Tibial nerve (tissue), 4 donors: ENCODE measurements around the gene GPC6. TPM values are rescaled to one million over a fixed set of nuclear protein-coding genes. Genes with fewer than 3 reads are reported as not detected.

Experiments used
- DNase-seq, 2 donors: peaks; one replicate each; pipeline ENCODE4 v3.0.0-alpha.2; 2019; ENCODE audit warnings: low spot score in 2 of 2
- H3K27ac ChIP-seq, 4 donors: fragments of 200-600 bp; sonication (generic) in 3 of 4; one replicate each; pipeline ENCODE4 v1.5.1; 2017 to 2019; ENCODE audit warnings: mild to moderate bottlenecking in 1 of 4
- H3K27me3 ChIP-seq, 2 donors: fragments of 200-600 bp; sonication (generic) in 1 of 2; one replicate each; pipeline versions ENCODE4 v1.5.1 to v1.6.0; 2017 to 2019
- H3K36me3 ChIP-seq, 3 donors: fragments of 200-600 bp; sonication (generic); one replicate each; pipeline ENCODE4 v1.5.1; 2018 to 2019
- H3K4me1 ChIP-seq, 4 donors: fragments of 200-600 bp; sonication (generic) in 3 of 4; one replicate each; pipeline ENCODE4 v1.5.1; 2017 to 2019
- H3K4me3 ChIP-seq, 4 donors: fragments of 200-600 bp; sonication (generic) in 3 of 4; one replicate each; pipeline ENCODE4 v1.5.1; 2017 to 2019; ENCODE audit warnings: mild to moderate bottlenecking in 1 of 4, moderate library complexity in 1 of 4
- H3K9me3 ChIP-seq, 4 donors: fragments of 200-600 bp; sonication (generic) in 3 of 4; one replicate each; pipeline ENCODE4 v1.5.1; 2017 to 2019
- CTCF ChIP-seq, 5 experiments: fragments of 200-600 bp in 3 of 5; fragments of 450-650 bp in 2 of 5; sonication (generic) in 3 of 5; IDR thresholded peaks; one replicate each; pipeline ENCODE4 v1.5.1; 2016 to 2019; ENCODE audit warnings: antibody characterized with exemption in 5 of 5, mild to moderate bottlenecking in 3 of 5, moderate library complexity in 2 of 5
- EP300 ChIP-seq, 2 donors: sonication (generic); formaldehyde crosslinking; IDR thresholded peaks; one replicate each; pipeline ENCODE4 v1.6.1; 2017; ENCODE audit warnings: antibody characterized with exemption in 2 of 2, mild to moderate bottlenecking in 1 of 2
- POLR2A ChIP-seq, 2 donors: fragments of 450-650 bp; IDR thresholded peaks; one replicate each; pipeline ENCODE4 v1.6.1; 2017; ENCODE audit warnings: antibody characterized with exemption in 2 of 2, mild to moderate bottlenecking in 2 of 2, moderate library complexity in 2 of 2
- whole genome bisulfite sequencing, 2 donors: methylation state at CpG; one replicate each; pipeline ENCODE4 v1.1.5; 2018; 5-methylcytosine and 5-hydroxymethylcytosine counted together
- total RNA-seq, 4 donors: library from RNA; depleted of rRNA; stranded (reverse); fragments of >200 nt; gene quantifications; one replicate each; pipeline ENCODE4 v1.1.0, GENCODE V29; 2016

Gene GPC6
- total RNA-seq, 4 donors from 2014 or later = 21.9 to 39.5 (median 29.8) TPM

- no peak for DNase-seq
- Histone ChIP-seq H3K4me1 (no peaks in the 10 kb centered on the region), H3K4me3 (no peak overlapping the region), H3K36me3 (no peaks in the 10 kb centered on the region), H3K27me3 (no peaks in the 10 kb centered on the region), H3K27ac (no peak overlapping the region), H3K9me3 (no peaks in the 10 kb centered on the region)
- 82% methylated on average over 1 of the region's 1 CpG for WGBS, 2 donors
- TF ChIP-seq POLR2A (IDR thresholded peaks at IDR 0.05) (no peak), EP300 (IDR thresholded peaks at IDR 0.05) (no peak), CTCF (IDR thresholded peaks at IDR 0.05) (no peak)
These were observed 936.9 kb downstream of the GPC6 start for GRCh38 chr13:94163535-94163934.

- Histone ChIP-seq H3K9me3 (no peaks in the 10 kb centered on the region), H3K4me3 (no peak overlapping the region), H3K27me3 (no peaks in the 10 kb centered on the region), H3K27ac (peak overlapping the region in 1 of 4 donors; percentile 25), H3K36me3 (no peaks in the 10 kb centered on the region), H3K4me1 (peaks cover 0 to 22% (median 0%) of the 10 kb centered on the region in 4 donors)
- DNase-seq = no peak
- no peak for TF ChIP-seq CTCF (IDR thresholded peaks at IDR 0.05)
- TF ChIP-seq EP300 (IDR thresholded peaks at IDR 0.05) = peak in 1 of 2 donors; percentile 25
- 46 to 58% methylated on average over 9 of the region's 9 CpGs for WGBS, 2 donors
These were observed 942.3 kb downstream of the GPC6 start for GRCh38 chr13:94168783-94169453.

DNA sequence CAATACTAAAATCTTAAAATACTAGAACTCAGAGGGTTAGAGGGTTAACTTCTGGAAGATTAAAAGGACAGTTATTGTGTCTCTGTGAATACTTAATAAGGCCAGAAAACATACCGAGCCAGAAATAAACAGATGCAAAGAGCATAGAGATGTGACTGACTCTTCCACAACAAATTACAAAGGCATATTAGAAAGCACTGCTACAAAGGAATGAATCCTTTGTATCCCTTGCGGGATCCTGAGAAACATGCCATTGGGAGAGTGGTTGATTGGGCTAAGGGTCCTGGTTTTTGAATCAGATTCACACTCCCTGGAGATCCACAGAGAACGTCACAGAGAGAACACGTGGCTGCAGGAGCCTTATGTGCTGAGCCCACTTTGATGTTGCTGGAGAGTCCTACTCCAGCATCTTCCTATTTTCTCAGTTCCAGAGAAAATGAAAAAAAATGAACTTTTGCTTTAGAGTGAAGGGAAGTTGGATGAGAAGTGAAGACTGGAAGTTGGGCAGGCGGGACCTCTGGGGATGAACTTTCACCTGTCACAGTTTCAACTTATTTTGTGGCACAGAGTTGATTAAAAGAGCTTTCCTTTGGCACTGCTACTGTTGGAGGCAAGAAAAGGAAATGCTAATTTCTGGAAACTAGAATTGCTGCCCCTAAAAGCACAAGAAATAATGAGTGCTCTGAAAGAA is 943.0 kb downstream of the GPC6 start:
- Histone ChIP-seq H3K4me3 (no peak overlapping the region), H3K27ac (peak overlapping the region in 2 of 4 donors; percentile 6 to 25)

GRCh38 chr13:94170145-94170571 is 943.6 kb downstream of the GPC6 start:
- 51 to 54% methylated on average over 4 of the region's 4 CpGs for WGBS, 2 donors
- H3K36me3 ChIP-seq = no peaks in the 10 kb centered on the region
- TF ChIP-seq POLR2A (IDR thresholded peaks at IDR 0.05) = no peak
- no peak for TF ChIP-seq EP300 (IDR thresholded peaks at IDR 0.05)
- TF ChIP-seq CTCF (IDR thresholded peaks at IDR 0.05) = no peak
- peak overlapping the region in 2 of 4 donors; percentile 6 to 25 for H3K27ac ChIP-seq
- no peak overlapping the region for H3K4me3 ChIP-seq
- no peaks in the 10 kb centered on the region for H3K27me3 ChIP-seq
- no peaks in the 10 kb centered on the region for H3K9me3 ChIP-seq
- no peak for DNase-seq
- peaks cover 0 to 22% (median 0%) of the 10 kb centered on the region in 4 donors for H3K4me1 ChIP-seq

More for the DNA sequence above, 943.0 kb downstream of the GPC6 start:
- no peaks in the 10 kb centered on the region for H3K9me3 ChIP-seq
- H3K36me3 ChIP-seq = no peaks in the 10 kb centered on the region
- 34 to 39% methylated on average over 5 of the region's 5 CpGs for WGBS, 2 donors
- no peaks in the 10 kb centered on the region for H3K27me3 ChIP-seq
- DNase-seq = no peak
- peaks cover 0 to 22% (median 0%) of the 10 kb centered on the region in 4 donors for H3K4me1 ChIP-seq
- TF ChIP-seq POLR2A (IDR thresholded peaks at IDR 0.05) (no peak), EP300 (IDR thresholded peaks at IDR 0.05) (no peak), CTCF (IDR thresholded peaks at IDR 0.05) (no peak)

GRCh38 chr13:94172416-94172815 is 945.8 kb downstream of the GPC6 start:
- WGBS, 2 donors = 93 to 94% methylated on average over 2 of the region's 2 CpGs
- Histone ChIP-seq H3K4me1 (peaks cover 0 to 22% (median 0%) of the 10 kb centered on the region in 4 donors), H3K4me3 (no peak overlapping the region), H3K36me3 (no peaks in the 10 kb centered on the region), H3K27ac (no peak overlapping the region), H3K9me3 (no peaks in the 10 kb centered on the region), H3K27me3 (no peaks in the 10 kb centered on the region)
- no peak for DNase-seq
- no peak for TF ChIP-seq EP300 (IDR thresholded peaks at IDR 0.05)
- no peak for TF ChIP-seq POLR2A (IDR thresholded peaks at IDR 0.05)
- no peak for TF ChIP-seq CTCF (IDR thresholded peaks at IDR 0.05)
